Coronary artery (tissue), 2 donors: Measurements from ENCODE around the gene TTC3.

Source experiments
- DNase-seq: peaks from one replicate; pipeline ENCODE4 v3.0.0-alpha.2; 2017; ENCODE audit warnings: low spot score
- H3K27ac ChIP-seq, 2 donors: fragments of 200-600 bp; sonication (generic); one replicate each; pipeline ENCODE4 v1.5.1; 2016 to 2019
- H3K4me3 ChIP-seq: fragments of 200-600 bp; sonication (generic); 2 replicates; pipeline ENCODE4 v1.5.1; 2016; ENCODE audit warnings: mild to moderate bottlenecking, moderate library complexity
- CTCF ChIP-seq: fragments of 200-600 bp; sonication (generic); IDR thresholded peaks from one replicate; pipeline ENCODE4 v1.5.1; 2019; ENCODE audit warnings: antibody characterized with exemption

Gene TTC3

DNA sequence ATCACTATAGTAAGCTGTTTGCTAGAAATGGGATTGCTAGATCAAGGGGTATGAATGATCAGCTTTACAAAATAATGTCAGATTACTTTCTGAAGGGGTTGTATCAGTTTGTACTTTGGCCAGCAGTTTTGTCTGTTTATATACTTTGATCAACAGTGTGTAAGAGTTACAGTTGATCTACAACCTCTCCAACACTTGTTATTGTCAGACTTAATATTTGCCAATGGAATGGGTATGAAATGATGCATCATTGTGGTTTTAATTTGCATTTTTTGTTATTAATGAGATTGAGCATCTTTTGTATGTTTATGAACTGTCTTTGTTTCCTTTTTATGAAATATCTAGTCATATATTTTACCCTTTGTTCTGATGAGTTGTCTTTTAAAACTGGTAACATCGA lies 4.3 kb downstream of the TTC3 start:
- no peak for DNase-seq
- no peak overlapping the region for H3K27ac ChIP-seq
- no peak for TF ChIP-seq CTCF
- H3K4me3 ChIP-seq, result no peak overlapping the region

- no peak for TF ChIP-seq CTCF
- DNase-seq, result no peak
- Histone ChIP-seq H3K4me3 (no peak overlapping the region), H3K27ac (no peak overlapping the region)
These were observed 6.3 kb downstream of the TTC3 start for GRCh38 chr21:37079211-37079824.

DNA sequence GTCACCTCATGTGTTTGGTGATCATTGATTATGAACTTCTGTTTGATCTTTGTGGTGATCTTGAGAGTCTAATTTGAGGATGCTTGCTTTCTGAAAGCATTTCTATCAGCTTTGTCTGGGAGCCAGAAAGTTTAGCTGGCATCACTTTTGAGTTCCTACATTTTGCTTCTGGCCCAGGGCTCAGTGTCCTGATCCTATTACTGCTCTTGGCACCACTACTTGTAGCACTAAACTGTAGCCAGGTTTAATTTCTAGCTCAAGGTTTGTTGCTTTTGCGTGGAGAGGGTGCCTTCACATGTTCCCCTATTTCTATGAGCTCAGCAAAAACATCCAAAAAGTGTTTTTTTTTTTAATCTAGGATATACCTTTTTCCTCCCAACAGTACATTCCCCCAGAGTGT lies 9.3 kb downstream of the TTC3 start:
- DNase-seq, result no peak
- Histone ChIP-seq H3K4me3 (no peak overlapping the region), H3K27ac (no peak overlapping the region)
- TF ChIP-seq CTCF, result no peak

DNA sequence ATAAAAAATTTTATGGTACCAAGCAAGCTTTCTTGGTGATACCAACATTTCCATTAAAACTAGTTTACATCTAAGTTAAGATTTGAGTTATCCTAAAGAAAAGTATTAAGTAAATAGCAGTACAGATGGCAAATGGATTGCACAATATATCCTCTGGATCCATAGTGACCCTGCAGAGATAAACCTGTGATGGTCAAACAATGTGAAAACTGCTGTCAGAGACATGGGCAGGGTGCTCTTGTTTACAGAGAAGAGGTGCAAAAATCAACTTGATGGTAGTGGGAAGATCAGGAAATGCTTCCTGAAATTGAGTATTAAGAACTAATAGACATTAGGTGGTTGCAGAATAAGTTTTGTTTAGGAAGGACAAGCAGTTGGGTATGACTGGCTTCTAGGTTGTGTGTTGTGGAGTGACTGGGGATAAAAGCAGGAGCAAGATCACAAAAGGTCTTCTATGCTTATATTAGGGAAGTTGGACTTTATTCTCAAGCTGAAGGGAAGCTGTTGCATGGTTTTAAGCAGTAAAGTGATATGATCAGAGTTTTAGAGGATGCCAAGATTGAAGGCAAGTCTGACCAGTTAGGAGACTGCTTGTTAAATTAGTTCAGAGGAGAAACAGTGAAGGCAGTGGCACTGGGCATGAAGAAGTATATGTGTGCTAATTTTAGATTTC lies 9.9 kb downstream of the TTC3 start:
- DNase-seq, result no peak
- TF ChIP-seq CTCF, result no peak
- Histone ChIP-seq H3K27ac (no peak overlapping the region), H3K4me3 (no peak overlapping the region)

DNA sequence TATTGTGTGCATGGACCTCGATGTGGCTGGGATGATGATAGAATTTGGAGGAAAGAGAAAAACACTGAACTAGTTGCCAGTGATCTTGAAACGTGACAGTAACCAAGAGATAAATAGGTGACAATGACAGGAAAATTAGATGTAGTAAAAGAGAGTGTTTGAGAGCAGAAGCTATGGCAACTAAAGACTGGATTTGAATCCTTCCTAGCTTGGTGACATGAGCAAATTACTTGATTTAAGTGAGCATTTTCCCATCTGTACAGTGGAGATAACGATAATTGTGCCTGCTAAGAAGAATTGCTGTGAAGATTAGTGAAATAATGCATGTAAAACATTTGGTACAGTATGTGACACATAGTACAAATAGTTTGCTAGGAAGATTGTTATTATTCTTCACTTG lies 12.7 kb downstream of the TTC3 start:
- H3K4me3 ChIP-seq, result no peak overlapping the region
- no peak for DNase-seq
- H3K27ac ChIP-seq, result no peak overlapping the region
- TF ChIP-seq CTCF, result no peak

GRCh38 chr21:37087188-37087587 lies 14.1 kb downstream of the TTC3 start:
- Histone ChIP-seq H3K27ac (no peak overlapping the region), H3K4me3 (no peak overlapping the region)
- TF ChIP-seq CTCF, result no peak
- DNase-seq, result no peak

DNA sequence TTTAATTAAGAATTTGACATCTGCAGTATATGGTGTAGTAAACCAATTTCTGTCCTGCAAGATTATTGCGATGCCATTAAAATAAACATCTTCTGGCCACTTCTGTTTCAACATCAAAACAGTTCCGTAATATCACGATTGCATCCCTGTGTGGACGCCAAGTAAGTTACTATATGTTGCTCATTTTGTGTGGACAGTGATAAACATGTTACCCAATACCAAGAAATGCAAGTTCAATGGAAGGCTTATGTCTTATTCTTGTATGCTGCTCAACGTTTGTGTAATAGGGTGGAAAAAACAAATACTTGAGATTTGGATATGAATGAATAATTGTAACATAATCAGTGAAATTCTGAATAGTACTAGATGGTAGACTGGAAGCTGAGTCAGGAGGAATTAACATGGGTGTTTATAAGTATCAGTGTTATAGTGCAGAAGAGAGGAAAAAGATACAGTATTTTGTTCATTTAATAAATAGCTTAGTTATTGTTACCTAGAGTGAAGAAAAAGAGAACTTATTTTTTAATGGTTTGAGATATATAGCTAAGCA lies 15.2 kb downstream of the TTC3 start:
- H3K27ac ChIP-seq, result no peak overlapping the region
- H3K4me3 ChIP-seq, result no peak overlapping the region
- no peak for DNase-seq
- TF ChIP-seq CTCF, result no peak
